ENCODE measurements around the gene TNRC6A.

Gene TNRC6A

GRCh38 chr16:24692854-24693253 is 36.6 kb upstream of the TNRC6A start:
- no peaks in the 10 kb centered on the region for H3K79me2 ChIP-seq (ENCODE audit: low read length)
- no peaks in the 10 kb centered on the region for H3K9me3 ChIP-seq (ENCODE audit: insufficient read depth, low read length)
- H3K4me1 ChIP-seq (ENCODE audit: low read length): no peaks in the 10 kb centered on the region

GRCh38 chr16:24694931-24695330 is 34.5 kb upstream of the TNRC6A start:
- Histone ChIP-seq H2AFZ (ENCODE audit: low read depth, low read length) (no peak overlapping the region), H4K20me1 (ENCODE audit: insufficient read depth, low read length) (no peaks in the 10 kb centered on the region), H3K9ac (ENCODE audit: low read length) (no peak overlapping the region), H3K79me2 (ENCODE audit: low read length) (no peaks in the 10 kb centered on the region), H3K27me3 (ENCODE audit: low read depth, low read length) (no peaks in the 10 kb centered on the region), H3K9me3 (ENCODE audit: insufficient read depth, low read length) (no peaks in the 10 kb centered on the region), H3K36me3 (replicated peaks; ENCODE audit: low read depth, low read length) (no peaks in the 10 kb centered on the region), H3K4me3 (ENCODE audit: low read length) (no peak overlapping the region), H3K4me2 (ENCODE audit: low read length) (no peak overlapping the region), H3K4me1 (ENCODE audit: low read length) (no peaks in the 10 kb centered on the region), H3K27ac (ENCODE audit: low read length) (no peak overlapping the region)
- TF ChIP-seq EZH2phosphoT487 (IDR thresholded peaks at IDR 0.05; ENCODE audit: low read depth) (no peak), CTCF (IDR thresholded peaks at IDR 0.05; ENCODE audit: low read depth, low read length) (no peak)

More at GRCh38 chr16:24692854-24693253, 36.6 kb upstream of the TNRC6A start:
- H3K27ac ChIP-seq (ENCODE audit: low read length): no peak overlapping the region
- no peak overlapping the region for H3K4me3 ChIP-seq (ENCODE audit: low read length)
- H4K20me1 ChIP-seq (ENCODE audit: insufficient read depth, low read length): no peaks in the 10 kb centered on the region
- H3K4me2 ChIP-seq (ENCODE audit: low read length): no peak overlapping the region
- H3K27me3 ChIP-seq (ENCODE audit: low read depth, low read length): no peaks in the 10 kb centered on the region
- no peak overlapping the region for H2AFZ ChIP-seq (ENCODE audit: low read depth, low read length)
- no peak overlapping the region for H3K9ac ChIP-seq (ENCODE audit: low read length)
- H3K36me3 ChIP-seq (replicated peaks; ENCODE audit: low read depth, low read length): no peaks in the 10 kb centered on the region
- TF ChIP-seq CTCF (IDR thresholded peaks at IDR 0.05; ENCODE audit: low read depth, low read length) (no peak), EZH2phosphoT487 (IDR thresholded peaks at IDR 0.05; ENCODE audit: low read depth) (no peak)

- Histone ChIP-seq H4K20me1 (ENCODE audit: insufficient read depth, low read length) (no peaks in the 10 kb centered on the region), H2AFZ (ENCODE audit: low read depth, low read length) (no peak overlapping the region), H3K4me1 (ENCODE audit: low read length) (no peaks in the 10 kb centered on the region), H3K4me3 (ENCODE audit: low read length) (no peak overlapping the region), H3K9me3 (ENCODE audit: insufficient read depth, low read length) (no peaks in the 10 kb centered on the region), H3K36me3 (replicated peaks; ENCODE audit: low read depth, low read length) (no peaks in the 10 kb centered on the region), H3K9ac (ENCODE audit: low read length) (no peak overlapping the region), H3K27ac (ENCODE audit: low read length) (no peak overlapping the region), H3K4me2 (ENCODE audit: low read length) (no peak overlapping the region), H3K27me3 (ENCODE audit: low read depth, low read length) (no peaks in the 10 kb centered on the region), H3K79me2 (ENCODE audit: low read length) (no peaks in the 10 kb centered on the region)
- no peak for TF ChIP-seq EZH2phosphoT487 (IDR thresholded peaks at IDR 0.05; ENCODE audit: low read depth)
- no peak for TF ChIP-seq CTCF (IDR thresholded peaks at IDR 0.05; ENCODE audit: low read depth, low read length)
Observed at GRCh38 chr16:24696699-24697098, 32.8 kb upstream of the TNRC6A start.

GRCh38 chr16:24698308-24698707 is 31.1 kb upstream of the TNRC6A start:
- H4K20me1 ChIP-seq (ENCODE audit: insufficient read depth, low read length): no peaks in the 10 kb centered on the region
- no peak overlapping the region for H2AFZ ChIP-seq (ENCODE audit: low read depth, low read length)
- TF ChIP-seq CTCF (IDR thresholded peaks at IDR 0.05; ENCODE audit: low read depth, low read length) (no peak), EZH2phosphoT487 (IDR thresholded peaks at IDR 0.05; ENCODE audit: low read depth) (no peak)
- no peaks in the 10 kb centered on the region for H3K27me3 ChIP-seq (ENCODE audit: low read depth, low read length)
- H3K4me3 ChIP-seq (ENCODE audit: low read length): no peak overlapping the region
- H3K4me1 ChIP-seq (ENCODE audit: low read length): no peaks in the 10 kb centered on the region
- H3K36me3 ChIP-seq (replicated peaks; ENCODE audit: low read depth, low read length): no peaks in the 10 kb centered on the region
- H3K27ac ChIP-seq (ENCODE audit: low read length): no peak overlapping the region
- no peaks in the 10 kb centered on the region for H3K79me2 ChIP-seq (ENCODE audit: low read length)
- H3K4me2 ChIP-seq (ENCODE audit: low read length): no peak overlapping the region
- no peak overlapping the region for H3K9ac ChIP-seq (ENCODE audit: low read length)
- no peaks in the 10 kb centered on the region for H3K9me3 ChIP-seq (ENCODE audit: insufficient read depth, low read length)
